Measurements from ENCODE around the gene EXOC3L1.

EXOC3L1 gene

GRCh38 chr16:67212766-67213165 lies 22.8 kb upstream of the EXOC3L1 start:
- Histone ChIP-seq H3K9ac (ENCODE audit: low read length) (no peak overlapping the region), H3K4me1 (ENCODE audit: insufficient read depth, low read length) (no peaks in the 10 kb centered on the region), H3K4me3 (ENCODE audit: low read depth in 1 of 2, low read length in 2 of 2) (no peak overlapping the region), H3K27me3 (ENCODE audit: control insufficient read depth in 1 of 2, insufficient read depth in 2 of 2, low read length in 2 of 2) (no peaks in the 10 kb centered on the region), H3K27ac (ENCODE audit: low read depth, low read length) (no peak overlapping the region), H3K9me3 (ENCODE audit: low read length) (no peaks in the 10 kb centered on the region), H3K36me3 (ENCODE audit: insufficient read depth, low read length) (no peaks in the 10 kb centered on the region)

GRCh38 chr16:67211674-67212073 lies 21.7 kb upstream of the EXOC3L1 start:
- Histone ChIP-seq H3K4me3 (ENCODE audit: low read depth in 1 of 2, low read length in 2 of 2) (no peak overlapping the region), H3K4me1 (ENCODE audit: insufficient read depth, low read length) (no peaks in the 10 kb centered on the region), H3K36me3 (ENCODE audit: insufficient read depth, low read length) (no peaks in the 10 kb centered on the region), H3K9me3 (ENCODE audit: low read length) (no peaks in the 10 kb centered on the region), H3K27ac (ENCODE audit: low read depth, low read length) (no peak overlapping the region), H3K9ac (ENCODE audit: low read length) (no peak overlapping the region), H3K27me3 (ENCODE audit: control insufficient read depth in 1 of 2, insufficient read depth in 2 of 2, low read length in 2 of 2) (no peaks in the 10 kb centered on the region)

DNA sequence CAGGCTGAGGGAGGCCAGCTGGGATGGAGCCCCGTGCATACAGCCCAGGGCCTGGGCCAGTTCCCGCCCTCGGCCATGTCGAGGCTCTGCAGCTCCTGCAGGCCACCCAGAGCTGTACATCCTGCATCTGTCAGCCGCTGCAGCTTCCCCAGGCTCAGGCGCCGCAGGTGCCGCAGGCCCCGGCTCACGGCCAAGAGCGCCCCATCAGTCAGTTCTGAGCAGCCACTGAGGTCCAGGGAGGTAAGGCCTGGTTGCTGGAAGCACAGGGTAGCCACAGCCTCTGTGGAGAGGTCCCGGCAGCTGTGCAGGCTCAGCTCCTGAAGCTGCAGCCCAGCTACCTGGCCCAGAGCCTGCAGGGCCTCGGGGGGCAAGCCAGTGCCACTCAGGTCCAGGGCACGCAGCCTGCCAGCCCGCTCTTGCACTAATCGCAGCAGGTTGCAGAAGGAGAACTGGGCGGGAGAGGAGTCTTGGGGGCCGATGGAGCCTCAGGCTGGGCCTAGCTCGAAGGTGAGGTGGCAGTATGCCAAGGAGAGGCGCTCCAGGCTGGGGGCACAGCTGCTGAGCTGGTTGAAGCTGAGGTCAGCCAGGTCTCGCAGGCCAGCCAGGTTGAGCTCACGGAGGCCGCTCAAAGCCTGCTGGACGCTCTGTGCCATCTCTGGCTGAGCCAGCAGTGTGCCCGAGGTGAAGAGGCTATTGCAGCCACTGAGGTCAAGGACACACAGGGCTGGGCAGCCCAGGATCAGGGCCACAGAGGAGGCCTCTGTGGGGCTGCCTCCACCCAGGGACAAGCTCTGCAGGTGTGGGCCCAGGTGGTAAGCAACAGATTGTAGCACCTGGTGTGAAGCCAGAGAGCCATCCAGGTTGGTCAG lies 20.4 kb upstream of the EXOC3L1 start:
- no peak overlapping the region for H3K9ac ChIP-seq (ENCODE audit: low read length)
- H3K27ac ChIP-seq (ENCODE audit: low read depth, low read length), result no peak overlapping the region
- no peaks in the 10 kb centered on the region for H3K27me3 ChIP-seq (ENCODE audit: control insufficient read depth in 1 of 2, insufficient read depth in 2 of 2, low read length in 2 of 2)
- no peaks in the 10 kb centered on the region for H3K9me3 ChIP-seq (ENCODE audit: low read length)
- no peaks in the 10 kb centered on the region for H3K36me3 ChIP-seq (ENCODE audit: insufficient read depth, low read length)
- no peak overlapping the region for H3K4me3 ChIP-seq (ENCODE audit: low read depth in 1 of 2, low read length in 2 of 2)
- no peaks in the 10 kb centered on the region for H3K4me1 ChIP-seq (ENCODE audit: insufficient read depth, low read length)

DNA sequence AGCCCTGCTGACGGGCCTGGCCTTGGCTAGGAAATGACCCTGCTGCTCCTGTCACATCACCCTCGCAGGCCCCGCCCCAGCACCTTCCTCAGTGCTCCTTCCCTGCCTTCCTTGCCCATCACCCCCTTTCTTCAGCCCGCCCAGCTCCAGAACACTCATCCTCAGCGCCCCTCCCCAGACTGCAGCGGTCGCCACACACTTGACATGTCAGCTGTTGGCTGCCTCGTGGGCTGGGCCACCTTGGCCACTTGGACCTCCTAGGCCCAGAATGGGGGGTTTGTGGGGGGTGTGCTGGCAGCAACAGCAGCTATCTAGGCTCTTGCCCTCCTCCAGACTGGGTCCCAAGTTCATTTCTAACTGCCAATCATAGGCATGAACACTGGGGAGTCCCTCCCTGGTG lies 19.6 kb upstream of the EXOC3L1 start:
- H3K9me3 ChIP-seq (ENCODE audit: low read length), result no peaks in the 10 kb centered on the region
- no peak overlapping the region for H3K9ac ChIP-seq (ENCODE audit: low read length)
- no peaks in the 10 kb centered on the region for H3K27me3 ChIP-seq (ENCODE audit: control insufficient read depth in 1 of 2, insufficient read depth in 2 of 2, low read length in 2 of 2)
- no peaks in the 10 kb centered on the region for H3K4me1 ChIP-seq (ENCODE audit: insufficient read depth, low read length)
- H3K36me3 ChIP-seq (ENCODE audit: insufficient read depth, low read length), result no peaks in the 10 kb centered on the region
- no peak overlapping the region for H3K27ac ChIP-seq (ENCODE audit: low read depth, low read length)
- no peak overlapping the region for H3K4me3 ChIP-seq (ENCODE audit: low read depth in 1 of 2, low read length in 2 of 2)

- no peaks in the 10 kb centered on the region for H3K27me3 ChIP-seq (ENCODE audit: control insufficient read depth in 1 of 2, insufficient read depth in 2 of 2, low read length in 2 of 2)
- no peaks in the 10 kb centered on the region for H3K36me3 ChIP-seq (ENCODE audit: insufficient read depth, low read length)
- no peaks in the 10 kb centered on the region for H3K9me3 ChIP-seq (ENCODE audit: low read length)
- no peak overlapping the region for H3K4me3 ChIP-seq (ENCODE audit: low read depth in 1 of 2, low read length in 2 of 2)
- no peaks in the 10 kb centered on the region for H3K4me1 ChIP-seq (ENCODE audit: insufficient read depth, low read length)
- H3K27ac ChIP-seq (ENCODE audit: low read depth, low read length), result no peak overlapping the region
- H3K9ac ChIP-seq (ENCODE audit: low read length), result no peak overlapping the region
Measured at GRCh38 chr16:67208154-67208896, 18.4 kb upstream of the EXOC3L1 start.

DNA sequence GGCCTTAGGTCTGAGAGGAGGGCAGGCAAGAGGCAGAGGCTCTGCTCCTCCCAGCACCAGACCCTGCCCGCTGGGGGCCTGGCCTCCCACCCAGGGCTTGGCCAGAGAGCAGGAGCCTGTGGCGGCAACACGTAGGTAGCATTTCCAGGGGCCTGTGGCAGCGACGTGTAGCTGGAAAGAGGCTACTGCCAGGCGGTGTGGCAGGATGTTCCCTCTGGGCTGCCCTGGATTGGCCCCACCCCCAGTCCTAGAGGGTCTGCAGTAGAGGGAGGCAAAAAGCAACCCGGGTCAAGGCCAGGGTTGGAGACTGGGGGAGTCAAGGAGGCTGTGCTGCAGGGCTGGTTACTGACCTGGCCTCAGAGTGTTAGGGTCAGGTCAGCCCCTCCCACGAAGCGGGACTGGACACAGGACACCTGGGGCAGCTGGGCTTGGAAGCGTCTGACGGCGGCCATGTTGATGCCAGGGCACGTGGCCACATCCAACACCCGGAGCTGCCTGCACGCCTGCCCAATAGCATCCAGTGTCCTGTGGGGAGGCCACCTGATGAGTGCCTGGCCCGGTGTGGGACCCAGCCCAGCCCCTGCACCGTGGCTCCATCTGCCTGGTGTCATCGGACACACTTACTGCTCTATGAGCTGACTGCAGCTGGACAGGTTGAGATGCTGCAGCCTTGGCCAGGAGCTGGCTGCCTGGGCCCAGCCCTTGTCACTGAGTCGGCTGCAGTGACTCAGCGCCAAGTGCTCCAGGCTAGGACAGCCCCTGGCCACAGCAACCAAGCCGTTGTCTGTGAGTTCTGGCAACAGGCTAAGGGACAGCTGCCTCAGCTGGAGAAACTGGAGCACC lies 17.5 kb upstream of the EXOC3L1 start:
- H3K4me3 ChIP-seq (ENCODE audit: low read depth in 1 of 2, low read length in 2 of 2), result no peak overlapping the region
- no peaks in the 10 kb centered on the region for H3K27me3 ChIP-seq (ENCODE audit: control insufficient read depth in 1 of 2, insufficient read depth in 2 of 2, low read length in 2 of 2)
- H3K27ac ChIP-seq (ENCODE audit: low read depth, low read length), result no peak overlapping the region
- no peaks in the 10 kb centered on the region for H3K9me3 ChIP-seq (ENCODE audit: low read length)
- H3K9ac ChIP-seq (ENCODE audit: low read length), result no peak overlapping the region
- no peaks in the 10 kb centered on the region for H3K36me3 ChIP-seq (ENCODE audit: insufficient read depth, low read length)
- no peaks in the 10 kb centered on the region for H3K4me1 ChIP-seq (ENCODE audit: insufficient read depth, low read length)

DNA sequence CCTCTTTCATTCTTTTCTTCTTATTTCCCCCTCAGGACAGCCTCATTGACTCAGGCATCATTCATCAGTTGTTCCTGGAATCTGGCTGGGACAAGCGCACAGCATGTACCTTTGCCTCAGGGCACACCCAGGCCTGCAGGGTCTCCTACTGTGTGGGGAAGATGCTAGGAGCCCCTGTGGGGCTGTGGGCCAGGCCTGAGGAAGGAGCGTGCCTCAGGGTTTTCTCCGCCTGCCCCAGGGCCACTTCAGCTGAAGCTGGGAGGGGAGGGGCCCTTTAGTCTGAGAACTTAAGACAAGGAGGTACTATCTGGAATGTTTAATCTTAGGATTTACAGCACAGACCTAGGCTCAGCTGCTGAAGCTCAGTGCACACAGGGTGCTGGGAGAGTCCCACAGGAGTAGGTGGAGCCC lies 16.9 kb upstream of the EXOC3L1 start:
- no peak overlapping the region for H3K9ac ChIP-seq (ENCODE audit: low read length)
- H3K4me1 ChIP-seq (ENCODE audit: insufficient read depth, low read length), result no peaks in the 10 kb centered on the region
- H3K27ac ChIP-seq (ENCODE audit: low read depth, low read length), result no peak overlapping the region
- H3K36me3 ChIP-seq (ENCODE audit: insufficient read depth, low read length), result no peaks in the 10 kb centered on the region
- H3K27me3 ChIP-seq (ENCODE audit: control insufficient read depth in 1 of 2, insufficient read depth in 2 of 2, low read length in 2 of 2), result no peaks in the 10 kb centered on the region
- H3K9me3 ChIP-seq (ENCODE audit: low read length), result no peaks in the 10 kb centered on the region
- no peak overlapping the region for H3K4me3 ChIP-seq (ENCODE audit: low read depth in 1 of 2, low read length in 2 of 2)

DNA sequence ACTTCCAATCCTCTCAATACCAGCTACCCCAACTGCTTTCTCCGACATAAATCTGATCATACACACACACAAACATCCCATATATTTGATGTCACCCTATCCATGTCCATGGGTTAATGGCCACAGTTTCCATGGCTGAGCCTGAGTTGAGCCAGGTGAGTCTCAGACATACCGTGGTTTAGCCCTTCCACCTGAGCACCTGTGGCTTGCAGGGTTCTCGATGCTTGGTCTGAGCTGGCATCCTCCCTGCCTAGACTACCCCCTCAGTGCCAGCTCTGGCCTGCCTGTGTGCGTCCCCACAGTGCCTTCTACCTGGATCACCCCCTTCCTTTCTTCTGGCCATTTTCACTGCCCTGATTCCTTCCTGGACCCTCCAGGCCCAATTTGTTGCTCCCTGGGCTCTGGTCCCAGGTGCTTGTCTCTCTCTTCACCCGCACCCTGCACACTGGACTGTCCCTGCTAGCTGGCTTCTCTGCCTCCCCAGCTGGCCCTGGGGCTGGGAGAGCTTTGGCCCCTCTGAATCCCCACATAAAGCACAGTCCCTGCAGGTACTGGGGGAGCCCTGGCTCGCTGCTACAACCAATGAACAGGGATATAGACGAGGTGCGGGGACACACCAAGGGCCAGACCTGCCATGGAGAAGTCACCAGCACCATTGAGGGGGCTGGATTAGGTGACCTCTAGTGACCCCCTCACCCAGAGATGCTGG lies 16.3 kb upstream of the EXOC3L1 start:
- no peak overlapping the region for H3K27ac ChIP-seq (ENCODE audit: low read depth, low read length)
- H3K4me1 ChIP-seq (ENCODE audit: insufficient read depth, low read length), result no peaks in the 10 kb centered on the region
- H3K27me3 ChIP-seq (ENCODE audit: control insufficient read depth in 1 of 2, insufficient read depth in 2 of 2, low read length in 2 of 2), result no peaks in the 10 kb centered on the region
- H3K36me3 ChIP-seq (ENCODE audit: insufficient read depth, low read length), result no peaks in the 10 kb centered on the region
- H3K4me3 ChIP-seq (ENCODE audit: low read depth in 1 of 2, low read length in 2 of 2), result no peak overlapping the region
- no peak overlapping the region for H3K9ac ChIP-seq (ENCODE audit: low read length)
- no peaks in the 10 kb centered on the region for H3K9me3 ChIP-seq (ENCODE audit: low read length)

DNA sequence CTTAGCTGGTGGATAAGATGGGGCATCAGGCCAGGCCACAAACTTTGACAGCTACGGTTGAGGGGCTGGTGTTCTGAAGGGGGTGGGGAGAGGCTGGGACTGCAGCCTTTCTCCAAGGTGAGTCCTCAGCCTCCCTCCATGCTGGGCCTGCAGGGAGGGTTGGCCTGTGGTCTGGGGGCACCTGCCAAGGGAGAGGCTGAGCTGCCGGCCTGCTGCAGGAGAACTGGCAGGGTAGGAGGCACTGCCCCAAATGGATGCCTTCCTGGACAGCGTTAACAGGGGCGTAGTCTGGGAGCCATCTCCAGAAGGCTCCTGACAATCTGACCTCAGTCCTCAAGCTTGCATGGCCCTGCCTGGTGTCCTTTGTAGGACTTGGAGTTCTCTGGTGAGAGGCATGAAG lies 14.1 kb upstream of the EXOC3L1 start:
- H3K9me3 ChIP-seq (ENCODE audit: low read length), result no peaks in the 10 kb centered on the region
- H3K27me3 ChIP-seq (ENCODE audit: control insufficient read depth in 1 of 2, insufficient read depth in 2 of 2, low read length in 2 of 2), result no peaks in the 10 kb centered on the region
- H3K9ac ChIP-seq (ENCODE audit: low read length), result no peak overlapping the region
- H3K4me1 ChIP-seq (ENCODE audit: insufficient read depth, low read length), result no peaks in the 10 kb centered on the region
- no peak overlapping the region for H3K27ac ChIP-seq (ENCODE audit: low read depth, low read length)
- no peak overlapping the region for H3K4me3 ChIP-seq (ENCODE audit: low read depth in 1 of 2, low read length in 2 of 2)
- no peaks in the 10 kb centered on the region for H3K36me3 ChIP-seq (ENCODE audit: insufficient read depth, low read length)

DNA sequence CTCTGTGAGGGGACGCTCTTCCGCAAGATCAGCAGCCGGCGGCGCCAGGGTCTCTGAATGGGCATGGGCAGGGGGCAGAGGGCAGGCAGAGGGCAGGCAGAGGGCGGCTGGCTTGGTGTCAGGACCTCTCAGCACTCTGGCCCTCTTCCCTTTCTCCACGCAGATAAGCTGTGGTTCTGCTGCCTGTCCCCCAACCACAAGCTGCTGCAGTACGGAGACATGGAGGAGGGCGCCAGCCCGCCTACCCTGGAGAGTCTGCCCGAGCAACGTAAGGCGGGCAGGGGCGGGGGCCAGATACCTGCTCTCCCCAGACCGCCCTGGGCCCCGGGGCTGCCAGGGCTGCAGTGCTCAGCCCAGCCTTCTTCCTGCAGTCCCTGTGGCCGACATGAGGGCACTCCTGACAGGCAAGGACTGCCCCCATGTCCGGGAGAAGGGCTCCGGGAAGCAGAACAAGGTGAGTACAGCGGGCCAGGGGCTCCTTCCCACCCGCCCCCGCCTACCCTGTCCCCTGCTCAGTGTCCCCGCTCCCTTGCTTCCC lies 13.1 kb upstream of the EXOC3L1 start:
- no peak overlapping the region for H3K4me3 ChIP-seq (ENCODE audit: low read depth in 1 of 2, low read length in 2 of 2)
- H3K4me1 ChIP-seq (ENCODE audit: insufficient read depth, low read length), result no peaks in the 10 kb centered on the region
- no peak overlapping the region for H3K9ac ChIP-seq (ENCODE audit: low read length)
- H3K27ac ChIP-seq (ENCODE audit: low read depth, low read length), result no peak overlapping the region
- no peaks in the 10 kb centered on the region for H3K9me3 ChIP-seq (ENCODE audit: low read length)
- peaks cover 3% of the 10 kb centered on the region for H3K36me3 ChIP-seq (ENCODE audit: insufficient read depth, low read length)
- no peaks in the 10 kb centered on the region for H3K27me3 ChIP-seq (ENCODE audit: control insufficient read depth in 1 of 2, insufficient read depth in 2 of 2, low read length in 2 of 2)

Data from muscle layer of colon (tissue), 2 donors.